Neural cell (in vitro differentiated cells): ENCODE data around the gene DUSP19. TPM values are rescaled to one million over a fixed set of nuclear protein-coding genes. Genes with fewer than 3 reads are reported as not detected.

Experiments used
- H2AFZ ChIP-seq: fragments of 200-600, 300-800 bp; sonication (generic), shearing (Covaris generic); 2 replicates; pipeline ENCODE4 v1.6.0; 2014; ENCODE audit warnings: low read depth, mild to moderate bottlenecking, antibody characterized with exemption, low read length, moderate library complexity
- H3F3A ChIP-seq: fragments of 200-600 bp; shearing (Covaris generic); 2 replicates; pipeline ENCODE4 v1.6.1; 2016; ENCODE audit warnings: mild to moderate bottlenecking, moderate library complexity, mixed read lengths, antibody characterized with exemption, low read length; ENCODE audit not compliant: insufficient read depth, poor library complexity, severe bottlenecking
- H3K27ac ChIP-seq: fragments of 200-600, 300-800 bp; sonication (generic), shearing (Covaris generic); 2 replicates; pipeline ENCODE4 v1.5.1; 2014; ENCODE audit warnings: mild to moderate bottlenecking, low read length, moderate library complexity
- H3K27me3 ChIP-seq: fragments of 300-800, 200-600 bp; sonication (generic), shearing (Covaris generic); 2 replicates; pipeline ENCODE4 v1.6.0; 2014; ENCODE audit warnings: mild to moderate bottlenecking, low read depth, low read length, moderate library complexity; ENCODE audit not compliant: insufficient read depth
- H3K36me3 ChIP-seq: fragments of 300-800, 200-600 bp; sonication (generic), shearing (Covaris generic); 2 replicates; pipeline ENCODE4 v1.5.1; 2014; ENCODE audit warnings: mild to moderate bottlenecking, antibody characterized with exemption, low read length, moderate library complexity; ENCODE audit not compliant: insufficient read depth
- H3K4me2 ChIP-seq: fragments of 300-800, 200-600 bp; sonication (generic), shearing (Covaris generic); 2 replicates; pipeline ENCODE4 v1.6.0; 2014; ENCODE audit warnings: mild to moderate bottlenecking, low read length
- H3K4me3 ChIP-seq: fragments of 300-800, 200-600 bp; sonication (generic), shearing (Covaris generic); 2 replicates; pipeline ENCODE4 v1.5.1; 2014; ENCODE audit warnings: mild to moderate bottlenecking, low read length, moderate library complexity
- H3K79me2 ChIP-seq: fragments of 200-600 bp; shearing (Covaris generic); replicated peaks from 2 replicates; pipeline ENCODE4 v1.6.0; 2014; ENCODE audit warnings: mild to moderate bottlenecking, low read length, moderate library complexity; ENCODE audit not compliant: insufficient read depth
- H3K9ac ChIP-seq: fragments of 300-800, 200-600 bp; sonication (generic), shearing (Covaris generic); 2 replicates; pipeline ENCODE4 v1.6.1; 2016; ENCODE audit warnings: mild to moderate bottlenecking, low read length, mixed read lengths
- H3K9me2 ChIP-seq: fragments of 200-600 bp; shearing (Covaris generic); 2 replicates; pipeline ENCODE4 v1.6.1; 2016; ENCODE audit warnings: mild to moderate bottlenecking, low read length, mixed read lengths; ENCODE audit not compliant: insufficient read depth
- H3K9me3 ChIP-seq: fragments of 200-600, 300-800 bp; sonication (generic), shearing (Covaris generic); 2 replicates; pipeline ENCODE4 v1.6.1; 2016; ENCODE audit warnings: mild to moderate bottlenecking, mixed run types, low read length, moderate library complexity, mixed read lengths
- H4K20me1 ChIP-seq: fragments of 200-600 bp; shearing (Covaris generic); 2 replicates; pipeline ENCODE4 v1.6.1; 2016; ENCODE audit warnings: mild to moderate bottlenecking, mixed run types; ENCODE audit not compliant: insufficient read depth
- CTCF ChIP-seq: fragments of 450-650 bp; IDR thresholded peaks from 2 replicates; pipeline ENCODE4 v1.5.1; 2014; ENCODE audit warnings: antibody characterized with exemption, mild to moderate bottlenecking, moderate library complexity; ENCODE audit not compliant: poor library complexity, severe bottlenecking
- EP300 ChIP-seq: fragments of 450-650 bp; conservative IDR thresholded peaks from 2 replicates; pipeline ENCODE4 v1.6.1; 2014; ENCODE audit warnings: antibody characterized with exemption, mild to moderate bottlenecking, moderate library complexity; ENCODE audit not compliant: poor library complexity, severe bottlenecking
- EZH2 ChIP-seq: fragments of 200-600, 300-800 bp; shearing (Covaris generic), sonication (generic); IDR thresholded peaks from 2 replicates; pipeline ENCODE4 v1.6.1; 2014; ENCODE audit warnings: antibody characterized with exemption, low read length, borderline replicate concordance, mild to moderate bottlenecking; ENCODE audit not compliant: insufficient read depth, poor library complexity, severe bottlenecking
- MXI1 ChIP-seq: fragments of 450-650 bp; conservative IDR thresholded peaks from 2 replicates; pipeline ENCODE4 v1.6.1; 2014; ENCODE audit warnings: antibody characterized with exemption, mild to moderate bottlenecking; ENCODE audit not compliant: poor library complexity, severe bottlenecking
- POLR2AphosphoS5 ChIP-seq: IDR thresholded peaks from 2 replicates; pipeline ENCODE4 v1.6.1; 2012
- RAD21 ChIP-seq: fragments of 450-650 bp; conservative IDR thresholded peaks from 2 replicates; pipeline ENCODE4 v1.6.1; 2014; ENCODE audit warnings: antibody characterized with exemption, mild to moderate bottlenecking, moderate library complexity
- SMC3 ChIP-seq: fragments of 450-650 bp; conservative IDR thresholded peaks from 2 replicates; pipeline ENCODE4 v1.6.1; 2014; ENCODE audit warnings: antibody characterized with exemption, mild to moderate bottlenecking, moderate library complexity; ENCODE audit not compliant: poor library complexity
- TAF1 ChIP-seq: IDR thresholded peaks from 2 replicates; pipeline ENCODE4 v1.6.1; 2012; ENCODE audit warnings: low read depth
- polyA plus RNA-seq: library from polyadenylated mRNA; depleted of rRNA; stranded (reverse); fragments of >200 nt; gene quantifications from 2 replicates; pipeline ENCODE4 v1.2.3, GENCODE V29; 2014
- TF ChIP-seq, protein P1 (sequence below): IDR thresholded peaks from 2 replicates; pipeline ENCODE4 v1.6.1; 2012; ENCODE audit warnings: borderline replicate concordance

The DUSP19 gene
- polyA plus RNA-seq, 1 donor from 2014 or later: 5.6 TPM

DNA sequence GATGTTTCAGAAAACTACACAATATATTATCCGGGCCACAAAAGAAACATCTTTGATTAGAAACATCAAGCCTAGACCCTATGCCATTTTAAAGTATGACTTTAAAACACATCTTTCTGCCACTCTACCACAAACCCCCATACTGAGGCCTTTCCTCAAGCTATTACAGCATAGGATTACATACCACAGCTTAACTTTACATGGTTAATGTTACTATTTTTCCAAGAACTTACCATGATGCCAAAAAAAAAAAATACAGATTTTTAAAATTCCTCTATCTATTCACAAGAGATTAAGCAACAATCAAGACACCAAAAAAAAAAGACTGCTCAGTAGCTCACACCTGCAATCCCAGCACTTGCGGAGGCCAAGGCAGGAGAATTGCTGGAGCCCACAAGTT lies 49.3 kb upstream of the DUSP19 start (continued):
- TF ChIP-seq TAF1: no peak

GRCh38 chr2:183031911-183032794 lies 46.4 kb upstream of the DUSP19 start:
- peaks cover 100% of the 10 kb centered on the region for H3K79me2 ChIP-seq
- H3K27me3 ChIP-seq: no peaks in the 10 kb centered on the region
- no peaks in the 10 kb centered on the region for H4K20me1 ChIP-seq
- TF ChIP-seq RAD21: no peak
- TF ChIP-seq SMC3: no peak
- TF ChIP-seq MXI1: no peak
- no peak for TF ChIP-seq TAF1
- TF ChIP-seq, protein P1, sequence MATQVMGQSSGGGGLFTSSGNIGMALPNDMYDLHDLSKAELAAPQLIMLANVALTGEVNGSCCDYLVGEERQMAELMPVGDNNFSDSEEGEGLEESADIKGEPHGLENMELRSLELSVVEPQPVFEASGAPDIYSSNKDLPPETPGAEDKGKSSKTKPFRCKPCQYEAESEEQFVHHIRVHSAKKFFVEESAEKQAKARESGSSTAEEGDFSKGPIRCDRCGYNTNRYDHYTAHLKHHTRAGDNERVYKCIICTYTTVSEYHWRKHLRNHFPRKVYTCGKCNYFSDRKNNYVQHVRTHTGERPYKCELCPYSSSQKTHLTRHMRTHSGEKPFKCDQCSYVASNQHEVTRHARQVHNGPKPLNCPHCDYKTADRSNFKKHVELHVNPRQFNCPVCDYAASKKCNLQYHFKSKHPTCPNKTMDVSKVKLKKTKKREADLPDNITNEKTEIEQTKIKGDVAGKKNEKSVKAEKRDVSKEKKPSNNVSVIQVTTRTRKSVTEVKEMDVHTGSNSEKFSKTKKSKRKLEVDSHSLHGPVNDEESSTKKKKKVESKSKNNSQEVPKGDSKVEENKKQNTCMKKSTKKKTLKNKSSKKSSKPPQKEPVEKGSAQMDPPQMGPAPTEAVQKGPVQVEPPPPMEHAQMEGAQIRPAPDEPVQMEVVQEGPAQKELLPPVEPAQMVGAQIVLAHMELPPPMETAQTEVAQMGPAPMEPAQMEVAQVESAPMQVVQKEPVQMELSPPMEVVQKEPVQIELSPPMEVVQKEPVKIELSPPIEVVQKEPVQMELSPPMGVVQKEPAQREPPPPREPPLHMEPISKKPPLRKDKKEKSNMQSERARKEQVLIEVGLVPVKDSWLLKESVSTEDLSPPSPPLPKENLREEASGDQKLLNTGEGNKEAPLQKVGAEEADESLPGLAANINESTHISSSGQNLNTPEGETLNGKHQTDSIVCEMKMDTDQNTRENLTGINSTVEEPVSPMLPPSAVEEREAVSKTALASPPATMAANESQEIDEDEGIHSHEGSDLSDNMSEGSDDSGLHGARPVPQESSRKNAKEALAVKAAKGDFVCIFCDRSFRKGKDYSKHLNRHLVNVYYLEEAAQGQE: no peak
- no peak for TF ChIP-seq EZH2
- TF ChIP-seq EP300: no peak
- TF ChIP-seq POLR2AphosphoS5: no peak
- no peak for TF ChIP-seq CTCF
- H3F3A ChIP-seq: no peaks in the 10 kb centered on the region
- H2AFZ ChIP-seq: no peak overlapping the region
- H3K4me2 ChIP-seq: no peak overlapping the region
- no peak overlapping the region for H3K4me3 ChIP-seq
- H3K9ac ChIP-seq: no peak overlapping the region
- H3K27ac ChIP-seq: no peak overlapping the region
- no peaks in the 10 kb centered on the region for H3K9me2 ChIP-seq
- no peaks in the 10 kb centered on the region for H3K36me3 ChIP-seq
- no peaks in the 10 kb centered on the region for H3K9me3 ChIP-seq

- H3K9ac ChIP-seq: no peak overlapping the region
- no peak overlapping the region for H2AFZ ChIP-seq
- no peak overlapping the region for H3K4me2 ChIP-seq
- no peaks in the 10 kb centered on the region for H3K27me3 ChIP-seq
- H3K4me3 ChIP-seq: no peak overlapping the region
- H3K9me3 ChIP-seq: no peaks in the 10 kb centered on the region
- no peak for TF ChIP-seq TAF1
- TF ChIP-seq POLR2AphosphoS5: no peak
- TF ChIP-seq EP300: no peak
- no peak for TF ChIP-seq EZH2
- no peak for TF ChIP-seq CTCF
- no peak for TF ChIP-seq RAD21
- no peak for TF ChIP-seq SMC3
- no peak for TF ChIP-seq MXI1
- TF ChIP-seq, protein P1: no peak
- H3F3A ChIP-seq: no peaks in the 10 kb centered on the region
- H4K20me1 ChIP-seq: no peaks in the 10 kb centered on the region
- H3K36me3 ChIP-seq: no peaks in the 10 kb centered on the region
- H3K9me2 ChIP-seq: no peaks in the 10 kb centered on the region
- H3K79me2 ChIP-seq: peaks cover 82% of the 10 kb centered on the region
- H3K27ac ChIP-seq: no peak overlapping the region
Measured at GRCh38 chr2:183033951-183034350, 44.6 kb upstream of the DUSP19 start.
